GM13977 (cell line): ENCODE results near the gene RFPL1.
"Not testable (repeated sequence)": the region's sequence is repeated elsewhere in the genome, so short reads cannot be mapped to it uniquely, and the experiment has no call there.

Source experiments
- DNase-seq: peaks from one replicate; pipeline ENCODE4 v3.0.0; 2012; ENCODE audit warnings: low spot score
- in situ Hi-C: fragments of 300-500 bp; cut with MboI; formaldehyde crosslinking; loops from one replicate; pipeline ENCODE4 v1.12.0; 2022; ENCODE audit warnings: low sequenced_read_pairs, low pct_unique_long_range_greater_than_20kb, mixed read lengths, inconsistent platforms; ENCODE audit not compliant: unreplicated experiment
- TF ChIP-seq, protein P1 (sequence below): IDR thresholded peaks from 2 replicates; pipeline ENCODE4 v1.5.1; 2012; ENCODE audit warnings: mild to moderate bottlenecking, control low read depth; ENCODE audit not compliant: insufficient read depth; ENCODE audit errors: extremely low read depth, missing control alignments

The RFPL1 gene

DNA sequence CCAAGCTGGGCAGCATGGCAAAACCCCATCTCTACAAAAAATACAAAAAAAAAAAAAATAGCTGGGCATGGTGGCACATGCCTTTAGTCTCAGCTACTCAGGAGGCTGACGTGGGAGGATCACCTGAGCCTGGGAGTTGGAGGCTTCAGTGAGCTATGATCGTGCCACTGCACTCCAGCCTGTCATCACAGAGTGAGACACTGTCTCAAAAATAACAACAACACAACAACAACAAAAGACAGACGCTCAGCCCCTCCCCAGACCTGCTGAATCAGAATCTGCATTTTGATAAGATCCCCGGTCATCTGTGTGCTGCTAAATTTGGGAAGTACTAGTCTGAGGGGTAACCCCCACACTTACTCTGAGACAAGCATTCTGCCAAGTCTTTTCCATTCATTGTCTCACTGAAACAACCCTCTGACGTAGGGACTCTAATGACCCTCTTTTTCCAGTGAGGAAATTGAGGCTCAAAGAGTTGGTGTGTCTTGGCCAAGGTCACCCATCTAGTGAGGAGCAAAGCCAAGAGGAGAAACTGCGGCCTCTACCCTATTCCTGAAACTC is 49.1 kb downstream of the RFPL1 start:
- DNase-seq: no peak
- in situ Hi-C loops: no loop called here
- TF ChIP-seq, protein P1, sequence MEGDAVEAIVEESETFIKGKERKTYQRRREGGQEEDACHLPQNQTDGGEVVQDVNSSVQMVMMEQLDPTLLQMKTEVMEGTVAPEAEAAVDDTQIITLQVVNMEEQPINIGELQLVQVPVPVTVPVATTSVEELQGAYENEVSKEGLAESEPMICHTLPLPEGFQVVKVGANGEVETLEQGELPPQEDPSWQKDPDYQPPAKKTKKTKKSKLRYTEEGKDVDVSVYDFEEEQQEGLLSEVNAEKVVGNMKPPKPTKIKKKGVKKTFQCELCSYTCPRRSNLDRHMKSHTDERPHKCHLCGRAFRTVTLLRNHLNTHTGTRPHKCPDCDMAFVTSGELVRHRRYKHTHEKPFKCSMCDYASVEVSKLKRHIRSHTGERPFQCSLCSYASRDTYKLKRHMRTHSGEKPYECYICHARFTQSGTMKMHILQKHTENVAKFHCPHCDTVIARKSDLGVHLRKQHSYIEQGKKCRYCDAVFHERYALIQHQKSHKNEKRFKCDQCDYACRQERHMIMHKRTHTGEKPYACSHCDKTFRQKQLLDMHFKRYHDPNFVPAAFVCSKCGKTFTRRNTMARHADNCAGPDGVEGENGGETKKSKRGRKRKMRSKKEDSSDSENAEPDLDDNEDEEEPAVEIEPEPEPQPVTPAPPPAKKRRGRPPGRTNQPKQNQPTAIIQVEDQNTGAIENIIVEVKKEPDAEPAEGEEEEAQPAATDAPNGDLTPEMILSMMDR: no peak

DNA sequence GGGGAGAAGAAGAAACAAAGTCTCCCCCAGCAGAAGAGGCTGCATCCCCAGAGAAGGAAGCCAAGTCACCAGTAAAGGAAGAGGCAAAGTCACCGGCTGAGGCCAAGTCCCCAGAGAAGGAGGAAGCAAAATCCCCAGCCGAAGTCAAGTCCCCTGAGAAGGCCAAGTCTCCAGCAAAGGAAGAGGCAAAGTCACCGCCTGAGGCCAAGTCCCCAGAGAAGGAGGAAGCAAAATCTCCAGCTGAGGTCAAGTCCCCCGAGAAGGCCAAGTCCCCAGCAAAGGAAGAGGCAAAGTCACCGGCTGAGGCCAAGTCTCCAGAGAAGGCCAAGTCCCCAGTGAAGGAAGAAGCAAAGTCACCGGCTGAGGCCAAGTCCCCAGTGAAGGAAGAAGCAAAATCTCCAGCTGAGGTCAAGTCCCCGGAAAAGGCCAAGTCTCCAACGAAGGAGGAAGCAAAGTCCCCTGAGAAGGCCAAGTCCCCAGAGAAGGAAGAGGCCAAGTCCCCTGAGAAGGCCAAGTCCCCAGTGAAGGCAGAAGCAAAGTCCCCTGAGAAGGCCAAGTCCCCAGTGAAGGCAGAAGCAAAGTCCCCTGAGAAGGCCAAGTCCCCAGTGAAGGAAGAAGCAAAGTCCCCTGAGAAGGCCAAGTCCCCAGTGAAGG is 50.9 kb downstream of the RFPL1 start:
- in situ Hi-C loops, DNase-seq: not testable (repeated sequence)

DNA sequence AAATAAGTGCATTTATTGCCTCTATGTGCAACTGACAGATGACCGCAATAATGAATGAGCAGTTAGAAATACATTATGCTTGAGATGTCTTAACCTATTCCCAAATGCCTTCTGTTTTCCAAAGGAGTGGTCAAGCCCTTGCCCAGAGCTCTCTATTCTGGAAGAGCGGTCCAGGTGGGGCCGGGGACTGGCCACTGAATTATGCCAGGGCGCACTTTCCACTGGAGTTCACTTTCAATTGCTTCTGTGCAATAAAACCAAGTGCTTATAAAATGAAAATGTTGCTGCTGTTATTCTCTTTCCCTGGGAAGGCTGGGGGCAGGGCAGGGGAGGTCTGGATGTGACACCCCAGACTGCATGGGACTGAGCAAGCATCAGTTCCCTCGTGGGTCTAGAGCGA is 52.6 kb downstream of the RFPL1 start:
- TF ChIP-seq, protein P1: no peak
- no peak for DNase-seq
- in situ Hi-C loops: no loop called here
